ENCODE results near the gene COLEC12.

DNA sequence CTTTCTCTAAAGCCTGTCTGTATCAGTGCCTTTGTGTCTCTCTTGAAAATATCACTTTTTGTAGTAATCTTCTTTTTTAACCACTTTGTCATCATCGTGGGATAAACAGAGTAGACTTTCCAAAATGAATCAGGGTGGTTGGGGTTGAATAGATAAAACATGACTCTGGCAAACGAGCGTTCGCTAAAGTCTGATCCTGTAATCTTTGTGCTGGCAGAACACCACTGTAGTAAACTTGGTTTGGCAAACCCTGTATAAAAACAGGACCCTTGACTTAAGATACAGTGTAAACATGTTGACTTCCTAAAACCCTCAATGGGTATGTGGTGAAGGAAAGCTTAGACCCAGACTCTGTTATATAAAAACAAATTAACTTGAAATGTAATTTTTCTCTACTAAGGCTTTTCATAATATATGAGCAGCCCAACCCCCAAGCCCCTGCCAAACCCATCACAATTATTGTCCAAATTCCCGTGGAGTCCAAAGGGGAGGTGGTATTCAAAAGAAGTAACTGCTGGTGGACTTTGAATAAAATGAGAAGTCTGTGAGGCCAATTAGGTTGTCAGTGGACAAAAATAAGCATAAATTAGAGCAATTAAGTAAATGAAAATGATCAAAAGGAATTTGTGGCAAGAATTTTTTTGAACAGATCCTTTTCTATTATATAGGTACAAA, 52.2 kb downstream of the COLEC12 start:
- TF ChIP-seq POLR2A (IDR thresholded peaks at IDR 0.05) (no peak), CTCF (IDR thresholded peaks at IDR 0.05) (no peak)
